Fibroblast of skin of abdomen (primary cell): Measurements from ENCODE around the gene LMF1.

ENCODE experiments used
- DNase-seq: peaks from one replicate; pipeline ENCODE4 v3.0.0-alpha.2; 2013

Gene LMF1

DNA sequence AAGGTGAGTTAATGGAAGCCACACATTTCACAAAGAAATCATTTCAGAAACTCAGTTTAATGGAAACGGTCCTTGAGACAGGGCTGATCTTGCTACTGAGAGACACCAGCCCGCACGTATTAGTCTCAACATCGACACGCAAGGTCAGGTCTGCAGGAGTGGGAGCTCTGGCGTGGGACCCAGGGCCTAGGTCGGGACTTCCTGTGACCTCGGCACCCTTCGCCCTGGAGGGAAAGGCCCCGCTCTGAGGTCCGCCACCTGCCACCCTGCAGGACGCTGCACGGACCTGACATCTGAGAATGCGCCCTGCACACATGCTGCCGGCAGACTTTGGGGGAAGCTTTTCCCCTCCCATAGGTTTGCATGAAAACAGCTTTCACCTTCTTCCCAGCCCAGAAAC, 59.7 kb downstream of the LMF1 start:
- no peak for DNase-seq

DNA sequence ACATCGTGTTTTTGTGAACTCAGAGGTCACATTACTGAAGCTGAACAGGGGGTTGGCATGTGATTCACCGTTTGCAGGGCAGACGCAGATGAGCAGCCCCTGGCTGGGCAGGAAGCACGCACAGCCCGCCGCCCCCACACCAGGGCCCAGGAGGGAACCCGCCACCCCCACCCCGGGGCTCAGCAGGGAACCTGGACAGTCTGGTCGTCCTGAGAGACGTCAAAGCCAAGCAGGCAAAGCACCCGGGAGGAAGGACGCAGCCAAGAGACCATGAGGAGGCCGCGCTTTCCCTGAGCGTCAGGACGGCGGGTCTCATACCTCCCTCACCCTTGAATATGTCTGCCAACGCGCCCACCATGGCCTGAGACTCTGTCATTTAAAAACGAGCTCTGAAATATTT, 60.6 kb downstream of the LMF1 start:
- no peak for DNase-seq

DNA sequence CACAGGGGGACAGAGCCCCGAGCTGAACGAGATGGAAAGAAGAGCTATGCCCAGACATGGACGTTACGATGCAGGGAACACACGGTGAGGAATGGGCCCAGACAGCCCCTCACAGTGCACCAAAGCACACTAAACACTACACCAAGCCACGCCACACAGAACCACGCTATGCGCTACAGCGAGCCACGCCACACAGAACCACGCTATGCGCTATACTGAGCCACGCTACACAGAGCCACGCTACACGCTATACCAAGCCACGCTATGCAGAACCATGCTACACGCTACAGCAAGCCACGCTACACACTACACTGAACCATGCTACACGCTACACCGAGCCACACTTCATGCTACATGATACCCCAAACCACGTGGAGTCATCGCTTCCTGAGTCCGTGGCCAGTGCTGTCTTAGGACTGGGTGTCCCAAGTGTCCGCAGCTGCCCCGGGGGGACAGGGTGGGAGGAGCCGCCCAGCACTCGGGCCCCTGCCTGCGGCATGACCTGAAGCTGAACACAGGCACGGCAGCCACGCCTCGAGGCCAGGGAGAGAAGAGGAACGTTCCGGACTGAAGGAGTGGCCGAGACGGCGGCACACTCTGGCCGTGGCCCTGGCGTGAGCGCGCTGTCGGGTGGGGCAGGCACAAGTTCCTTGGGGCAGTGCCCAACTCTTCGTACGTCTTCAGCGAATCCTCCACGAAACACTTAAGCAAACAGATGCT, 61.3 kb downstream of the LMF1 start:
- no peak for DNase-seq

DNA sequence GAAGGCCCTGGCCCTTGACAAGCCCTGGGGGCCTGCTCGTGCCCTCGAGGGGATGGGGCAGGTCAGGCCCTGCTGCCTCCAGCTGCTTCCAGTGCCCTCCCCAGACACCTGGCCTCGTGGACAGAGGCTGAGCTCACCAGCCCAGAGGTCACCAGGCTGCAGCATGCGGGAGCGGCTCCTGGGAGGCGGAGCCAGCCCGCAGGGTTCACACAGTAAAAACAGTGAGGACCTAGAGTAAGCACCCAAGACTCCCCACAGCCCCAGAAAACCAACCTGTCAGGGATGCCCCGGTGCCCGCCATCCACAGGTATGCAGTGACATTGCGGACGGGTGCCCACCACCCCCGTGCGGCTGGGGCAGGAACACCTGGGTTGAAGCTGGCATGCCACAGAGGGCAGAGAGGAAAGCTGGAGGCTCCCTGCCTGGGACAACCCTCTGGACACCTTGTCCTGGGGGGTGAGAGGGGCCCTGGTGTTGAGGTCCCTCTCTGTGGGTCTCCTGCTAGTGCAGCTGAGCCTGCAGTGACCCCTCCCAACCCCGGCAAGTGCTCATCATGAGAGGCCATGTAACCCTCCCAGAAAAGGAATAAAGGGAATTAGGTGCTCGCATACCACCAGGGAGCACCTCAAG, 62.1 kb downstream of the LMF1 start:
- no peak for DNase-seq

DNA sequence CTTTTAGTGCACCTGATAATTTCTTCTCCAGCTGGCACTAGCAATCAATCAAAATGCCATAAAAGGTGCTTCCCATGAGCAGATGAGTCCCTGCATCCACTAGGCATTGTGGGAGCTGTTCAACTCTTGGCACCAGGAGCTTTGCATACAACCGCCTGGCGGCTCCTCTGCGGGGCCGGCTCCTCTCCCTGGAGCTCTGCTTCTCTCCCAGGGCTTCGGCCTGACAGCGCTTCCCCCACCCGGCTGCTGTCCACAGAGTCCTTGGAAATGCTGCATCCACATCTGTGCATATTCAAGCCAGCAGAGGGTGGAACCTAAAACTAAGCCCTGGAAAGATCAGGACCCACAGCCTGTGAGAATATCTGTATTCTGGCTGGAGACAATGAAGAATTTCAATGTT, 62.9 kb downstream of the LMF1 start:
- no peak for DNase-seq

DNA sequence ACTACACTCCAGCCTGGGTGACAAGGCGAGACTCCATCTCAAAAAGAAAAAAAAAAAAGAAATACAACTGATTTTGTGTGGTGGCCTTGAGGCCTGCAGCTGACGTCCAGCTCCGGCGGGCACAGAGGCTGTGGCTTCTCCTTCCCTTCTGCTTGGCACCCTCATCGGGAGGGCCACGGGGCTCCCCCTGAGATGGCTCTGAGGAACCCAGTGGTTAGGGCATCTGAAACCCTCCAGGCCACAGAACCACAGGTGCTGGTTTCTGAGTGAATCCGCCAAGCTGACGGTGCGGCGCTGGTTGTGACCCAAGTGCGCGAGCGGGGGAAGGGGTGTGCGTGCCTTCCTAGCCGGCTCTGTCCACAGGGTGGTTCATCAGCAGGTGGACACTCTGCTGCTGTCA, 63.4 kb downstream of the LMF1 start:
- DNase-seq: no peak

DNA sequence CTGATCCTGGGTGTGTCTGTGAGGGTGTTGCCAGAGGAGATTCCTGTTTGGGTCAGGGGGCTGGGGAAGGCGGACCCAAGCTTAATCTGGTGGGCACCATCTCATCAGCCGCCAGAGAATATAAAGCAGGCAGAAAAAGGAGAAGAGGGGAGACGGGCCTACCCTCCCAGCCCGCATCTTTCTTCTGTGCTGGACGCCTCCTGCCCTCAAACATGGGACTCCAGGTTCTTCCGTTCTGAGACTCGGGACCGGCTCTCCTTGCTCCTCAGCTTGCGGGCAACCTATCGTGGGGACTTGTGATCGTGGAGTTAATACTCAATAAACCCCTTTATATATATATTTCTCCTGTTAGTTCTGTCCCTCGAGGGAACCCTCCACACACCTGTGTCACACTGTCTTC, 64.5 kb downstream of the LMF1 start:
- DNase-seq: no peak

DNA sequence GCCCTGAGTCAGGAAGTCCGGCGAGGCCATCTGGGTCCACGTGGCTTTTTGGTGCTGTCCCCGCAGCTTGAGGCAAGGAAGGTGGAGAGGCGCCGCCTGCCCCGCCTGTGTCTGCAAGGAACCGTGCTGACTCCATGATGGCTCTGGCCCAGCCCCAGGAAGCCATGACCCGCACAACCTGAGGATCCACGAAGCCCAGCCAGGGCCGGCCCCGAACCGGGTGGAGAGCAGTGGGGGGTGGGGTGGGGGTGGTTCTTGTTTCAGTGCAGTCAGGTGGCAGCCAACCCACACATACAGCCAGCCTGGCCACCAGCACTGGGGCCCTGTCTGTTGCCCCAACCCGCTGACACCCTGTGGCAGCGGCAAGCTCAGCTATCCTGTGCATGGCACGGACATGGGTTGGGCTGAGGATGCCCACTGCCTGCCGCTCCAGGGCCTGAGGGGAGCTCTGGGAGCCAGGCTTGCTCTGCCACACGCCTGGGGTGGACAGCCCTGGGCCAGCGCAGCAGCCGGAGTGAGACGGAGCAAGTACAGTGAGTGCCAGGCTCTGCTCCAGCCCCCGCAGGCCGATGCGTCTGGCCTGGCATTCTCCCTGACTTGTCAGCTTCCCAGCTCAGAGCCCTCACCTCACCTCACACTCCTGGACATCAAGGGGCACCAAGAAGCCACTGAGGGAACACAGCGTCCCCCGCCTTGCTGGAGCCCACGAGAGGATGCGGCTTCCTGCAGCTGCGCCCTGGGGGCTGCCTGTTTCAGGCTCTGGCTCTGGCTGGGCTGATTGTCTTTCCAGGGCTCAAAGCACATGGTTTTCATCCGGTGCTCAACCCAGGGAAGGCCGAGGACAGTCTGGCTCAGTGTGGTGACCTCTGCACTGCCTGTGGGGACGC, 68.8 kb downstream of the LMF1 start:
- no peak for DNase-seq

DNA sequence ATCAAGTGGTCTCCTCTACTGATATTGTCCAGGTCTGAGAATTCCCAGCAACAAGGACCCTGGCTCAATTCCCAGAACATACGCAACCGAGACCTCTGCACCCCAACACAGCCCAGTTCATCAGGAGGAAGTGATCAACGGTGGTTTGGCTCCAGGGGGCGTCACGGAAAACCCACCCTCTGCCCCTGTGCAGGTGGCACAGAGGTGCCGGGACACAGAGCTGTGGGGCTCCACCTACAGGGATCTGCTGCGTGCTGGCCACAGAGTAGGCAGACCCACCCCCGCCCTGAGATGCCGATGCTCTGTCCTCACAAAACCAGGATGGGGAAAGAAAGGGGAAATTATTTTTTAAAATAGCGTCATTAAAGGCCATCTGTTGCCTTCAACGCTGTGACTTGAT, 69.6 kb downstream of the LMF1 start:
- DNase-seq: no peak

DNA sequence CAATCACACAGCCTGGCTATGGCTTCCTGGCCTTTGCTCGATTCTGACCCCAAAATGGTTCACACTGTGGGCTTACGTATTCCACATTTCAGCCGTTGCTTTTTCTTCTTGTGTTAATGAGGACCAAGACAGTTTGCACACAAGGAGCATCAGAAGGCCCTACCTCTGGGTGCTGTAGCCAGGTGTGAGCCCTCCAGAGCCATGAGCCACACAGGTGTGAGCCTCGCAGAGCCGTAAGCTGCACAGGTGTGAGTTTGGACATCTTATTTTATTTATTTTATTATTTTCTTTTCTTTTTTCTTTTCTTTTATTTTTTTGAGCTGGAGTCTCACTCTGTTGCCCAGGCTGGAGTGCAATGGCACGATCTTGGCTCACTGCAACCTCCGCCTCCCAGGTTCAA, 70.6 kb downstream of the LMF1 start:
- DNase-seq: no peak

DNA sequence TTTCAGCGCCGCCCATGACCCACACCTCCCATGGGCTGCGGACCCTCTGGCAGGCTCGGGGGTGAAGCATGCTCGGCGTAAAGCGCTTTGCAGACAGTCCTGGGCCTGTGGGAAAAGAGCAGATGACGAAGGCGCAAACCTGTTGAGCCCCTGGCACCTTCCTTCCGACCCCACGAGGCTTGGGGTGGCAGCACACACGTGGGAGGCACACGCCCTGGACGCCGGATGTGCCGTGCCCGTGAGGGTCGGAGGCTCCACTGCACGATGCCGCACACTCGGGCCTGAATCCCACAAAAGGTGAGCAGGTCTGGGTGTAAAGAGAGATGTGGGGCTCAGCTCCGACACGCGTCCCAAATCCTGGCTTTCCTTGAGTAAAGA, 71.1 kb downstream of the LMF1 start:
- DNase-seq: no peak

DNA sequence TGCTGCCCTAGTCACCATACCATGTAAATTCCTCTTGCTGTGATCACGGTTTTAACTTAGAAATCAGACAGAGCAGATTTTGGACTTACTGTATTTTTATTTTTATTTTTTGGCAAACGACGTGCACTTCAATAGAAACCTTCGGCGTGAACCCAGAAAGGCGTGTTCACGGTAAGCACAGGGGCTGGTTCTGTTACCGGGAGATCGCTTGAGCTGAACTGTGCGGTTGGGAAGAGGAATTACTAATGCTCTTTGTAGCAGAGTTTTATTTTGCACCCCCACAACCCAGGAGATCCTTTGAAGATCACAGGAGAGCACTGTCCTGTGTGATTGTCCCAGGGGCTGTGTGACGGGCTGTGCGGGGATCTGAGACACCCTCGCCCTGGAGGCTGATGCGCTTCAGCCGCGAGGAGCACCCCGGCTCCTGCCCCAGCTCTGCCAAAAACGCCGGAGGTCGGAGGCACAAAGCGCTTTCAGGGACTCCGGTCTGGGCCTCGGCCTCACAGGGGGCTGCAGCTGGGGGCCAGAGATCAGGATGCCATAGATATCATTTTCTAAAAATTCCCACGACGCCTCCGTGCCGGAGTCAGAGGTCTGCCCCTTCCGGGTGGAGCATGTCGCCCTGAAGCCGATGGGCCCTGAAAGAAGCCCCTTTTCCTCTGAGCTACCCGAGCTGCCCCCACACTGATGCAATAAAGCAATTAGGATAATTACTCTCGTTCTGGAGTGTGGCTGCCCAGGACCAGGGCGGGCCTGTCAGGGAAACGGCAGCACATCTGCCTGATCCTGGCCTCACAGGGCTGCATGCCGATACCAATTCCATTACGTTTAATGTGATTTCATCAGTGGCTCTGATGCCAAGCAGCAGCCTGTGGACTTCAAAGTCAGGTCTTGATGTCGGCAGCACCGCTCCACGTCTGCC, 71.8 kb downstream of the LMF1 start:
- DNase-seq: no peak

DNA sequence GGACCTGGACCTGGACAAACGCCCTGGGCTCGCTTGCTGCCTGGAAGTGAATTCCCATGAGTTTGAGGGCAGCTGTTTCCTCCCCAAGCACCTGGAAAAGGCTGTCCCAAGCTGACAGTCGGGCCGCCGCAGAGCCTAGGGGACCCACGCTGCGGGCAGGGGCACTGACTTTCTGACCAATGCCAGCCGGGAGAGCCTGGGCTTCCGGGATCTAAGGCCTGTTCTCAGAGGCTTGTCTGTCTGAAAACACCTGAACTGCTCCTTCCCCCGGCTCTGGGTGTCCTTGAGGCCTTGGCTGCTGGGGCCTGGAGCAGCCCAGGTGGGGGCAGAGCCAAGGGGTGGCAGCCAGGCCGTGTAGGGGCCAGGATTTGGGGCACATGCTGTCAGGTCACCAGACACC, 72.6 kb downstream of the LMF1 start:
- no peak for DNase-seq

DNA sequence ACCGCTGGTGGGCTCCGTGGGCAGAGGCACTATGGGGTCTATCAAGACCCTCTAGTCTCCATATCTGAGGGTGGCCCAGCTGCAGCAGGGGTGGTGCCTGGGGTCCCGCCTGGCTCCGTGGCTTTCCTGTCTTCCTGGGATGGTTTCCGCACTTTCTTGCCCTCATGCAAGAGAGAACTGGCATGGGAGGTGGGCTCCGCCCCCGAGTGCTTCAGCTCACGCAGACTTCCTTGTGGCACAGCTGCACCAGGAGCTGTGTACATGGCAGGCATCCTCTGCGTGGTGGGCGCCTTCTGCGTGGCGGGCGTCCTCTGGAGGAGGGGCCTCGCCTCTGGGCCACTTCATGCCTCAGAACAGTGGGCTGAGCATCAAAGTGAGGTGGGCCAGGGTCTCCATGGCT, 73.1 kb downstream of the LMF1 start:
- no peak for DNase-seq

DNA sequence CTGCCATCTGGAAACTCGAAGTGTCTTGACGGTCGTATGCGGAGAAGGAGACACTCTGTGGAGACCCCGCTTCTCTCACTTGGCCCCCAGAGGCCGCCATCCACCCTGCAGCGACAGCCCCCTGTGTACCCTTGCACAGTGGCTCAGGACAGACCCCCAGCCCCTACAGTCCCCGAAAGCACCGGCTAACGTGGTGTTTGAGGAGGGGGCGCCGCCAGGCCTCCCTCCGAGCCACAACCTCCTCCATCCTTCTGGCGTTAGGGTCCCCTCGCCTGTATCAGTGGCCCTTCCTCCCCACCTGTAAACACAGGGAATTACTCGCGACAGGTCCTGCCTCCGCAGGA, 73.6 kb downstream of the LMF1 start:
- DNase-seq: no peak

DNA sequence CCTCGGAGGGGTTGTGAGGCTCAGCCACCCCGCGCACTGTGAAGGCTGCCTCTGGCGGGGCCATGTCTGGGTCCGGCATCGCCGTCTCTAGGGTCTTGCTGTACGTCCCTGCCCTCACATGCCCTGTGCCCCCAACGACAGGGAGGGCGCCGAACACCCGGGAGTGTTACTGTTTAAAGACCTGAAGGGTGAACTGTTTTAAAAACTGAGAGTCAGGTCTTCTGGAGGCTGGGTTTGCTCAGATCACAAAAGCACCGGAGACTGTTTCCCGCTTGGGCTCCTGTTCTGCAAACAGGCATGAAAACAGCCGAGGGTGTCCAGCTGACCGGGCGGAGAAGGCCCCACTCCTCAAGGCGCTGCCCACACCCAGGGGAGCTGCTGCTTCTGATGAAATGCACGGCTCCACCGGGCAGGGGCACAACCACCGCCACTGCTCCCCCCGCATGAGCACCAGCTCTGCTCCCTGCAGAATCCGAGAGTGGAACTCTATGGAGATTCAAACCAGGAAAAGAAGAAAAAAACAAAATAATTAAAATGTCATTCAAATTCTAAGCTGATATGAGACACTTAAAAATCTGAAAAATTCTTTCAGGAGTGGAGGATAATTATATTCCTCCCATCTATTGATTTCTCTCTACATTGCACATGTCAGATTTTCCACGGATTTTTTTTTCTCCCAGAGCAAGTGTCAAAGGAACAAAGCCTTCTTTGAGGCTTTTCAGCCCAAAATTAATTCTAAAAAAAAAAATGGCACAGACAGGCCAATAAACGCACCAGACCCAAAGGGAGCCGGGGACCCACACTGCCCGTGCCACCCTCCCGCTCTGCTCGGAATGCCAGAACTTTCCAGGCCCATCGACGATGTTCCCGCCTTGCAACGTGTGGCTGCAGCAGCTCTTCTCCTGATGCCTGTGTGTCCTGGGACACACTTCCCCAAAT, 74.3 kb downstream of the LMF1 start:
- no peak for DNase-seq

DNA sequence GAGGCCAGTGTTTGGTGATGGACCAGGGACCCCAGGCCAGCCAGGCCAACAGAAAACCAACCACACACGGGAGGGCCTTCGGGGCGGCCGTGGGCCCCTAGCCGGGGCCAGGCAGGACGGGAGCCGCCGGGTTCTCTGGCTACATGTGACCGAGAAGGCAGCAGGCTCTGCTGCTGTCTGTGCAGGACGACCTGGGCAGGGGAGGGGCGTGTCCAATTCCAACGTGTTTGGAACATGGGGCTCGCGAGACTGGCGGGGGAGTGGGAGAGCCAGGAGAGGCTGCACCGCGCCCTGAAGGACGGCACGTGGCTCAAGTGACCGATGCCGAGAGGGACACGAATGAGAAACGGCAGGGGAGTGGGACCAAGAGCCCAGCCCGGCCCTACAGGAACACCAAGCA, 75.4 kb downstream of the LMF1 start:
- no peak for DNase-seq

DNA sequence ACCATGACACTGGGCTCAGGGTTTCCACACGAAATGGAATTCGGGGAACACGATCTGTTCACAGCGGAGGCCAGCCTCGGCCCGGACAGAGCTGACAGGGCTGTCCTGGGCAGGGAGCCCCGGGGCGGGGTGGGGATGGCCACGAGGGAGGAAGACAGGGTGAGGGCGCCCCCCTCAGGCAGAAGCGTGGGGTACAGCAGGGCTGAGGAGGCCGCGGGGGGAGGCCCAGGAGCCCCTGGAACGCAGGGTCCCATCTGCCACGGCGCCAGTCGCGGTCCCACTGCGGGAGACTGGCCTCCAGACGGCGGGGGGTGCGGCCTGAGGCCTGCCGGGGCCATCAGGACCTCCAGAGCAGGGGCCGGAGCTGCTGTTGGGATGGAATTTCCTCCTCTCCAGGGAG, 75.9 kb downstream of the LMF1 start:
- DNase-seq: no peak

DNA sequence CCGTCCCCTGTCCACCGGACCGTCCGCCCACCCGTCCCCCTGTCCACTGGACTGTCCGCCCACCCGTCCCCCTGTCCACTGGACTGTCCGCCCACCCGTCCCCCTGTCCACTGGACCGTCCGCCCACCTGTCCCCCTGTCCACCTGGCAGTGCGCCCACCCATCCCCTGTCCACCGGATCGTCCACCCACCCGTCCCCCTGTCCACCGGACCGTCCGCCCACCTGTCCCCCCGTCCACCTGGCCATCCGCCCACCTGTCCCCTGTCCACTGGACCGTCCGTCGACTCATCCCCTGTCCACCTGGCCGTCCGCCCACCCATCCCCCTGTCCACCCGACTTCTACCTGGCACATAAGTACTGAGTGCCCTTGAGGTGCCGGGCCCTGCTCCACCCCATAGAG, 76.6 kb downstream of the LMF1 start:
- DNase-seq: no peak

DNA sequence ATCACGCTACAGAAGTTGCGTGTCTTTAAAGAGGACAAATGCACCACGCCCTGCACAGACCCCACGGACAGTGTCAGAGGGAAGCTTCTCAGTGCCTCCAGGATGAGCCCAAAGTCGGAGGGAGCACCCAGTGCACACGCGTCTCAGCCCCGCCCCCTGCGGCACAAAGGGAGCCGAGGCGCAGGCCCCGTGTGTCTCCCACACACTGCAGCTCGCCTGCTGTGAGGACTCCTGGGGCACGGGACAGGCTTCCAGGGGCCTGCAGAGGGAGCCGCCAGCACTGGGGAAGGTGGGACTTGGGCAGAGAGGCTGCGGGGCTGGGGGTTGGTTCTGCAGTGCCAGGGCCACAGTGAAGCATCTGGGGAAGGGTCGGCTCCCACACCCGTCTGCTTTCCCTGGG, 77.4 kb downstream of the LMF1 start:
- no peak for DNase-seq

DNA sequence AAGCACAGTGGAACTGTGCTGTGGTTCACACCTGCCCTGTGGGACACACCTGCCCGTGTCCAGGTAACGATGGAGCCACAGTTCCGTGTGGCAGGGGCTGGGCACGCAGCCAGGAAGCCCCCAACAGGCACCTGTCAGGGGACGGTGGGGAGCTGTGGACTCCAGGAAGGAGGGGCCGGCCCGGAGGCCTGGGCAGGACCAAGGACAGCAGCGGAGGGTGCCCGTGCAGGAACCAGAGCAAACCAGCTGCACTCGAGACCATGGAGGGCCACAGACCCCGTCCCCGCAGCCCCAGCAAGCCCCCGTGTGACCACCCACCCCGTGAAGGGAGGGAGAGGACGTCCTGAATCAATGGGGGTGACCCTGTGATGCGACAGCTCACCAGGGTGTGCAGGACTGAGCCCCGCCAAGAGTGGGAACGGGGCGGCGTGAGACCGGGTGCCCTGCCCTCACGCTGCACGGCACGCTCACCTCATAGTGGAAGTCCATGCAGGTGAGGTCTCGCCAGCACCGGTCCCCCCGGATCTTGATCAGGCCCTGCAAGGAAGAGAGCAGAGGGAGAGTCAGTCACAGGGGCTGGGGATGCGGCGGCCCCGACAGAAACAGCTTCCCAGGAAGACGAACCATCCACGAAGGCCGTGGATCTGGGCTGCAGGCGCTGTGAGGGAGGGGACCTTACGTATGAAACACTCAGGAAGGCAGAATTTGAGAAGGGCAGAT, 78.1 kb downstream of the LMF1 start:
- DNase-seq: no peak
